Measurements from ENCODE around the gene IGFBPL1.
"Not testable (repeated sequence)": the region's sequence is repeated elsewhere in the genome, so short reads cannot be mapped to it uniquely, and the experiment has no call there.

IGFBPL1 gene

GRCh38 chr9:38431116-38431515 lies 6.9 kb upstream of the IGFBPL1 start:
- DNase-seq: no peak

GRCh38 chr9:38428062-38428461 lies 3.8 kb upstream of the IGFBPL1 start:
- no peak for DNase-seq

- no peak for DNase-seq
Observed at GRCh38 chr9:38424918-38425317, 664 bp upstream of the IGFBPL1 start.

DNA sequence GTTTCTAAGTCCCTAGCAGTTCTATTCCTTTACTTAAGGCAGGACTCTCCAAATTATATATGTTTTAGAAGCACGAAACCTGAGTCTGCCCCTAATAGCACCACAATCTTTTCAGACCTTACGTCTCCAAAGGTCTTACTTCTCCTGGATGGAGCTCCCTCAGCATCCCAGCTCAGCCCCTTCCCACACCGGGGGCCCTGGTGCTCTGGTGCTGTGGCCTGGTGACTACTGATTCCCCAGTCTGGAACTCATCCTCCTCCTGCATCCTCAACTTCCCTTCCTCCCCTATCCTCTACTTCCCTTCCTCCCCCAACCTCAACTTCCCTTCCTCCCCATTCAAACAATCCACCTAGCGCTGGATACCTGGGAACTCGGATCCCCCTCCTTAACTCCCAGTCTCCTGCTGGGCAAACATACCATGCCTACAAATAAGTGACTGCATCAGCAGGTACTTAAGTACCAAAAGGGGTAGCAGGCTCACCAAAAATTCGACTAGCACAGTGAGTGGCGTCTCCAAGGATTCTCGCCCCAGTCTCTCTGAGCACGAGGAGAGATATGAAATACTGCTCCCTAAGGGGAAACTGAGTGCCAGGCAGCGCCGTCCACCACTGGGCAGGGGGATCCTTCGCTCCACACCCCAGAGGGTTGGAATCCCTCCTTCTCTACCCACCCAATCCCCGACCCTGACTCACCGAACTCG lies 831 bp downstream of the IGFBPL1 start:
- DNase-seq: peak; percentile 46

DNA sequence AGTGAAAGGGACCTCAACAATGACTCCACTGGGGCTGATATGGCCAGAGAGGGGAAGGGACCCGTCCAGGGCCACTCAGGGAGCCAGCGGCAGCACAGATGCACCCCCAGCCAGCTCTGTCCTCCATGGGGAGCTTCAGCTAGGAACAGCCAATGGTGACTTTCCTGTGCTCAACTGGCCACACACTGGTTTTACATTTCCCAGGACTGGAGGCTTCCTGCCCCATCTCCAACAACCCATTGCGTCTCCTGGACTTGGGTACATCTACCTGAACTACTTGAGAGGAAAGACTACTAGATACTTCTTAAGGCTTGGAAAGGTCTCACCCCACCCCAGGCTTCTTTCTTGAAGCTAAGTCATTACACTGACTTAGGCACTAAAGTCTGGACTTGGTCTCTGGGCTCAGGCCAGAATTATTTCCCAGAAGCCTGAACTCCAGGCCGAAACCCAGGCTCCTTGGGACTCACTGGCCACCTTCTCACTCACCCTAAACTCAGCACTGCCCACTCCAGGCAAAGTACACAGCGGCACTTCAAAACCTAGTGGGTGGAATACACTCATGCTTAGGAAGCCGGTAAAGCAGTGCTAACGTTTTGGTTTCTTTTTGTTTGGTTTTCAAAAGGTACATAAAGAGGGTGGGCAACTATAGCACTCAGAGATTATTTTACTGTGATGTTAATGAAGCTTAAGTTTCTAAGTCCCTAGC lies 1.5 kb downstream of the IGFBPL1 start:
- DNase-seq: no peak

DNA sequence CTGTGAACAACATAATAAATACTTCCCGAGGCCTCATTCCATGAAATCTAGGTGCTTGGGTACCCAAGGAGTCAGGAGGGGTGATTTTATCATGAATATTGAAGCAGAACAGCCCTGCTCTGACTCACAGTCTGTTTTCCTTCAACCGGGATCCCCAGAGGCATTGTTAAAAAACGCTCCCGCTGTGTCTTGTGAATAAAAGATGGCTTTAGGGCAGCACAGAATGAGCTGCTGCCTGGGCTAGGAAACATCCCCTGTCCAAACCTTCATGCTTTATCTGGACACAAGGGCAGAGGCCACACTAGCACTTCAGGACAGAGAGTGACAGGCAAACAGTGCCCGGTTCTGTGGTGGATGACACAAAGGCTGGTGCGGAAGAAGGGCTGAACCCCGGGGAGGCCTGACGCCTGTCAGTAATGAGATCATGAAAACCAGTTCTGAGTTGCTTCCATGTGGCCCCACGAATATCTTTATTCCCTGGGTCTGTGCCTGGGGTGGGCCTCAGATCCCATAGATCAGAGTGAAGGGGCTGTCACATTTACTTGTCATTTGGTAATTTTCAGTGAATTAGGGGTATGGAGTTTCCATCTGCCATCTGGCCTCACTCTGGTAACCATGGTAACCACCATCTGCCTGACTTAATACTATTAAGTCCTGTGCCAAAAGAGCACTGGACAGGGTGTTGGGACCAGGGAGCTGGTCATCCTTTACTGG lies 2.6 kb downstream of the IGFBPL1 start:
- peak; percentile 96 for DNase-seq

GRCh38 chr9:38419181-38419580 lies 5.1 kb downstream of the IGFBPL1 start:
- no peak for DNase-seq

DNA sequence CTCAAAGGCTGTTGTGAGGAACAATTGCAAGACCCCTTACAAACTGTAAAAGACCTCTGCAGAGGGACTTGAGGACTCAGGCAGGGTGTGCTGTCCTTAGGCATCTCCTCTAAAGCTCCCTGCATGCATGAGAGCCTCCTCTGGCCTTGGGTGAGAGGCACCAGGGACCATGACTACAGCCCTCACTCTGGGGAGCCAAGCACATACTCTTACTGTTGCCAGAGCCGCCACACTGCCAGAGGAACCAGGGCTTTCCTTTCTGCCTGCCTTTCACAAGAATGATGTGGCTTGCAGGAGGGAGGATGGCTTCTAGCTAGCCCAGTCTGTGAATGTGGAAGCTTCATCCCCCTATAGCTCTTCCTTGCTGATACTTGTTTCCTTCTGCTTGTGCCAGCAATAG lies 5.9 kb downstream of the IGFBPL1 start:
- DNase-seq: no peak

DNA sequence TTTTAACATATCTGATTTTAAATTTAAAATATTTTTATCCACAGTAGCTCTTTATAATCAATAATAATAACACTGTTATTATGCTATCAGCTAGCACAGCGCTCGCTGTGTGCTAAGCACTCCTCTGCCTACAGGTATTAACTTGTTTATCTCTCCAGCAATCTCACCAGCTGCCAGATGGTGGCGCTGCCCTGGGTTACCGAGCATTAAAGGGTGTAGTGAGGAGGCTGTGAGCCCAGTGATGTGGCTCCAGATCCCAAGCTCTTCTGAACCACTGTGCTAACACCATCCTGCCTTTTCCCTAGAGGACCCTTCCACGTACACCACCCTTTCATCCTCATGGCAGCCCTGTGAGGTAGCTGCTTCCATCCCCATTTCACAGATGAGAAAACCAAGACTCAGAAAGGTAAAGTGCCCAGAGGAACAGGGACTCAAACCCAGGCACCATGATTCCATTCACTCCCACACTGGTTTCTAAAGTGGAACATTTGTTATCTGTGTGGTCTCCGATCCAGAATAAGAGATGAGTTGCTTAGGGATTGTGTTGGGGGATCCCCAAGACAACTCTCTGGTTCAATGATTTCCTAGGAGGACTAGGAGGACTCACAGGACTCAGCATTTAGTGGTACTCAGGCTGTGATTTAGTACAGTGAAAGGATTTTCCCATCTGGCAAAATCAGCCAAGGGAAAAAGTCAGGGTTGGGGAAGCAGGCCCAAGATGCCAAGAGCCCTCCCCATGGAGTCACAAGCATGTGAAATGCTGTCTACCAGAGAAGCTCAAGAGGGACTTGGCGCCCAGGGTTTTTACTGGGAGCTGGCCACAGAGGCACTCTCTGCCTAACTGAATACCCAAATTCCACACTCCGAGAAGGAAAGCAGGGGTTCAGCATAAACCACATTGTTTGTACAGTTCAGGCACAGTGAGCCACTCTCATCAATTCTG lies 7.0 kb downstream of the IGFBPL1 start:
- peak; percentile 70 for DNase-seq

DNA sequence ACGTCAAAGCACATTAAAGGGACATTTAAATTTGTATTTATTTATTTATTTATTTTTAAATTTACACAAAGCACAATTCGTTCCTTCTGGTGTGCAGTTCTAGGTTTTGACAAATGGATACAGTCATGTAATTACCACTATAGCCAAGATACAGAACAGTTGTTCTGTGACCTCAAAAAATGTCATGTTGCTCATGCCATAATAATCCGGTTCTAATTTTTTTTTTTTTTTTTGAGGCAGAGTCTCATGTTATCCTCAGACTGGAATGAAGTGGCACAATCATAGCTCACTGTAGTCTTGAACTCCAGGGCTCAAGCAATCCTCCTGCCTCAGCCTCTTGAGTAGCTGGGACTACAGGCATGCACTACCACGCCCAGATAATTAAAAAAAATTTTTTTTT lies 7.8 kb downstream of the IGFBPL1 start:
- no peak for DNase-seq

DNA sequence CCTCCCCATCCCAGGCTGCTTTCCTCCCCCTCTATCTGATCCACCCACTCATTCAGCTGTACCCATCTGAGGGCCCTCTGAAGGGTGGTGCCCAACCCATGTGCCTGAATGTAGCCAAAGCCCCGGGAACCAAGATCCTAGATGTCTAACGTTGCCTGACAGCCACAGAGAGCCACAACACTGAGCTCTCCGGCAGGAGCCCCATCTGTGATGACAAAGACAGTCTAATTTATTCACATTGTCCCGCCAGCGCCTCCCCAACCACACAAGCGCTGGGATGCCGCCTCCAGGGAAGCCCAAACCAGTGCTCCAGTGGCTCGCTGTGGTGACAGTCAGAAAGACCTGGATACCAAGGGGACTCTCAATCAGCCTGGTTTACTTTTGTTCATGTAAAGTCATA lies 8.4 kb downstream of the IGFBPL1 start:
- DNase-seq: peak; percentile 31

- DNase-seq: peak; percentile 96
Observed at GRCh38 chr9:38414040-38414723, 10.1 kb downstream of the IGFBPL1 start.

DNA sequence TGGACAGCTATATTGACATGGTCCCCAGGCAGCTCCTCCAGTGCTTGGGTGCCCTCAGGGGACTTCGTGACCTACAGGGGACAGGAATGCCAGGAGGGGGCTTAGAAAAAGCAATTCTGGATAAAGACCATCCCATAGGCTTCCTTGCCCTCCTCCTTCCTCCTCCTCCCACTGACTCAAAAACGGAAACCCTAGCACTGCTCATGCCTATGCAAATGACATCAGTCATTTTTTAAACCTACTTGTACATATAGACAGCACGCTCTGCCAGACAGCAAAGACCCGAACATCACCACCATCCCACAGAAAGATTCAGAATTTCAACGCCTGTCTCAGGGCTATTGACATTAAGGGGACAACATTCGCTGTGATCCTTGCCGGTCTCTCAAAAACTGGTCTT lies 11.0 kb downstream of the IGFBPL1 start:
- DNase-seq: no peak

GRCh38 chr9:38412751-38413150 lies 11.5 kb downstream of the IGFBPL1 start:
- no peak for DNase-seq

DNA sequence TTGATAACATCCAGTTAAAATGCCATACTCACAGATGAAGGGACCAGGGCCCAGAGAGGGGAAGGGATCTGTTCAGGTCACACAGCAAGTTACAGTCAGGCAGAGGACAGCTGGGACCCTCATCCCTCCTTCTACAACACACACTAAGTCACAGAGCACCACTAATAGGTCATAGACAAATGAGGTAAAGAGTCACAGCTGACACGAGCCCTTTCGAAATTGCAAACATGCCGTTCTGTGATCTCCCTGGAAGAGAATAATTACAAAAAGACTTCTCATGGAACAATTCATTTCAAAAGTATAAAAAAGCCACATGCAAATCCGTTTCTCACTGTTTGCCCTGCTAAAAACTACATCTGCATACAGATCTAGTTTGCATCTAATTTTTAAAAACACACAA lies 15.5 kb downstream of the IGFBPL1 start:
- DNase-seq: no peak

DNA sequence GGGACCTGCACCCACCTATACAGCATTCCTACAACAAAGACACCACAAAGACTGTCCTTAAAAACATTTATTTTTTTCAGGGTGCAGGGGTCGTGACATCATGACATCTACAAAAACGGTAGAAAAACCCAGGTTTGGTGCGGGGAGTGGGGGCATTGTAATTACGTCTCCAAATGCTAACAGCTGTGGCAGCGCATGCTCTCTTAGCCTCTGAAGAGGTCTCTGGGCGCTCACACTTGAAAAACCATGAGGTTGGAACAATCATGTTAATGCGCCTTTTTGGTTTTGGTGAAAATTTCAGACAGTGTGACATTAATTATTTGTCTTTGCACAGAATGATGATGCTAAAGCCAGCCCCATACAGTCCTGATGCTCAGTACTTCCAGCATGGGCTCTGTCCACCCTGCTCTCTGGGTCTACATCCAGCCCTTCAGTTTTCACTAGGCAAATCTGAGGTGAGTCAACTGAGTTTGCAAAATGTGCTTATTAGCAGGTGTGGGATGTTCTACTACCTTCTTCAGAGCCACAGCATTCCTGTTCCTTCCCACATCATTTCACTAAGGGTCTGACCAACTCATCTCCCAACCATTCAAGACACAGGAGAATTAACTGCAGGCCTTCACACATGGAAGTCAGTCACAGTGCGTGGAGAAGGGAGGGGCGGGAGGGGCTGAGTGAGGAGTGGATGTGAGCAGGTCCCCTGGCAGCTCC lies 17.6 kb downstream of the IGFBPL1 start:
- no peak for DNase-seq

DNA sequence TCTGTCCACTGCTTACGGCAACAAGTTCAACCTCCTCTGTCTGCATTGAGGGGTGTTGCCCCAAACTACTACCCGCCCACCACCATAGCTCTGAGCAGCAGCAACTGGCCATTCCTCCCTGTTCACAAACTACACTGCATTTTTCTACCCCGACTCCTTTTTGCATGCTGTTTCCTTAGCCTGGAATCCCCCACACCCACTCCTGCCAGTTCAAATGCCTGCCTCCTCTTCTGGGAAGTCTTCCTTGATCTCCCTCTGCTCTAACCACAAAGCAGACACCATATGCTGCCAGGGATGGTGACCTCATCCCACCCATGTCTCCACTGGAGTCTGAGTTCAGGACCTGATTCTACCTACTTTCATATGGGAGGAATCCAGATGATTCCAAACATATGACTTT lies 18.5 kb downstream of the IGFBPL1 start:
- no peak for DNase-seq

GRCh38 chr9:38404314-38404713 lies 19.9 kb downstream of the IGFBPL1 start:
- DNase-seq: no peak

DNA sequence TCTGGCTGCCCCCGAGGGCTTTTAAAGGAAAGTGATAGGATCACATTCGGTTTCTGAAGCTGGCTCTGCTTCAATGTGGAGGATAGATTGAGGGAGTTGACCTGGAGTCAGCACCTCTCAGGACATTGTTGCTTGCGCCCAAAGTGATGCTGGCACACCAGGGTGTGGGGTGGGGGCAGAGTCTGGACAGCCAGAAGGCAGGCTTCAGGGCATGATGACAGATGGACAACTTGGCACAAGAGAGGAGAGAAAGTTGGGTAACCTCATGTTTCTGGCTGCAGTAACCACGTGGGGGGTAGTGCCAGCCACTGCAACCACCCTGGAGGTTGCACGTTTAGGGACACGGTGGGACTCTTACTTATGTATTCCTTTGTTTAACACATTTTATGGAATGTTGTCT lies 22.3 kb downstream of the IGFBPL1 start:
- DNase-seq: no peak

DNA sequence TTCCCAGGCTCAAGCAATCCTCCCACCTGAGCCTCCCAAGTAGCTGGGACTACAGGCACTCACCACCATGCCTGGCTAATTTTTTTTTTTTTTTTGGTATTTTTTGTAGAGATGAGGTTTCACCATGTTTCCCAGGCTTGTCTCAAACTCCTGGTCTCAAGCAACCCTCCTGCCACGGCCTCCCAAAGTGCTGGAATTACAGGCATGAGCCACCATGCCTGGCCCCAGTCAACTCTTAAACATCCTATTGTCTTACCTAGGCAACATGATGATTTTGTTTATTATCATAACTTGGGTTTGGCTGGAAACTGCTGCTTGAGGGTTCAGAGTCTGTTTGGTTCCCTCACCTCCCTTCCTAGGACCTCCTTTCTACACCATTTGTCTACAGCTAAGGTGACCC lies 25.1 kb downstream of the IGFBPL1 start:
- not testable (repeated sequence) for DNase-seq

- DNase-seq: no peak
Observed at GRCh38 chr9:38396371-38396671, 27.9 kb downstream of the IGFBPL1 start.

Data from NCI-H1694 (cell line).